GM19193 (cell line): Measurements from ENCODE around the gene TRIM26.

ENCODE experiments used
- POLR2A ChIP-seq: IDR thresholded peaks from 4 replicates; pipeline ENCODE4 v1.6.1; 2011; ENCODE audit not compliant: insufficient read depth, insufficient read length; ENCODE audit errors: extremely low read depth

TRIM26 gene

GRCh38 chr6:30192076-30192475, 21.1 kb downstream of the TRIM26 start:
- TF ChIP-seq POLR2A, result no peak

- no peak for TF ChIP-seq POLR2A
Measured at GRCh38 chr6:30188541-30188940, 24.7 kb downstream of the TRIM26 start.

GRCh38 chr6:30185846-30186484, 27.2 kb downstream of the TRIM26 start:
- TF ChIP-seq POLR2A, result no peak

- TF ChIP-seq POLR2A, result peak; percentile 22
Measured at GRCh38 chr6:30184417-30185031, 28.7 kb downstream of the TRIM26 start.

GRCh38 chr6:30180145-30180544, 33.1 kb downstream of the TRIM26 start:
- no peak for TF ChIP-seq POLR2A

- no peak for TF ChIP-seq POLR2A
Measured at GRCh38 chr6:30178837-30179236, 34.4 kb downstream of the TRIM26 start.

GRCh38 chr6:30175765-30176164, 37.4 kb downstream of the TRIM26 start:
- TF ChIP-seq POLR2A, result no peak

- TF ChIP-seq POLR2A, result no peak
Measured at GRCh38 chr6:30172681-30173080, 40.5 kb downstream of the TRIM26 start.

GRCh38 chr6:30171677-30172471, 41.3 kb downstream of the TRIM26 start:
- TF ChIP-seq POLR2A, result no peak

GRCh38 chr6:30169658-30170614, 43.3 kb downstream of the TRIM26 start:
- no peak for TF ChIP-seq POLR2A

- no peak for TF ChIP-seq POLR2A
Measured at GRCh38 chr6:30168741-30169140, 44.5 kb downstream of the TRIM26 start.

- TF ChIP-seq POLR2A, result no peak
Measured at GRCh38 chr6:30167101-30167500, 46.1 kb downstream of the TRIM26 start.

GRCh38 chr6:30164714-30165113, 48.5 kb downstream of the TRIM26 start:
- TF ChIP-seq POLR2A, result no peak

GRCh38 chr6:30163918-30164654, 49.1 kb downstream of the TRIM26 start:
- no peak for TF ChIP-seq POLR2A
